Endothelial cell (in vitro differentiated cells): Measurements from ENCODE around the gene XYLT2. TPM values are rescaled to one million over a fixed set of nuclear protein-coding genes. Genes with fewer than 3 reads are reported as not detected.
"Not testable (repeated sequence)": the region's sequence is repeated elsewhere in the genome, so short reads cannot be mapped to it uniquely, and the experiment has no call there.

Experiments
- DNase-seq: peaks from one replicate; pipeline ENCODE4 v3.0.0; 2021; ENCODE audit warnings: low spot score
- H3K27ac Mint-ChIP-seq: one replicate; pipeline ENCODE4 v1.8.0; 2021; ENCODE audit warnings: mixed read lengths, inconsistent platforms; ENCODE audit not compliant: unreplicated experiment
- H3K27me3 Mint-ChIP-seq: one replicate; pipeline ENCODE4 v1.8.0; 2021; ENCODE audit warnings: mild to moderate bottlenecking, moderate library complexity, mixed read lengths, inconsistent platforms; ENCODE audit not compliant: unreplicated experiment
- H3K36me3 Mint-ChIP-seq: one replicate; pipeline ENCODE4 v1.8.0; 2021; ENCODE audit warnings: mild to moderate bottlenecking, low read depth, mixed read lengths, inconsistent platforms; ENCODE audit not compliant: unreplicated experiment
- H3K4me1 Mint-ChIP-seq: one replicate; pipeline ENCODE4 v1.8.0; 2021; ENCODE audit warnings: mild to moderate bottlenecking, mixed read lengths, inconsistent platforms; ENCODE audit not compliant: unreplicated experiment
- H3K4me3 Mint-ChIP-seq: one replicate; pipeline ENCODE4 v1.8.0; 2021; ENCODE audit warnings: mild to moderate bottlenecking, mixed read lengths, inconsistent platforms; ENCODE audit not compliant: unreplicated experiment
- H3K9me3 Mint-ChIP-seq: one replicate; pipeline ENCODE4 v1.8.0; 2021; ENCODE audit warnings: mixed read lengths, inconsistent platforms; ENCODE audit not compliant: unreplicated experiment
- total RNA-seq: library from RNA; stranded (reverse); fragmentation: NEBNext Ultra II Directional; extraction: Animal tissue kit (Norgen Biotek cat#: 25700); gene quantifications from one replicate; pipeline ENCODE4 v1.2.1, GENCODE V29; 2021; ENCODE audit not compliant: unreplicated experiment
- TF ChIP-seq, protein P1 (sequence below): fragments of 200-600 bp; sonication (generic); IDR thresholded peaks from one replicate; pipeline ENCODE4 v1.5.0; 2021; ENCODE audit warnings: antibody characterized with exemption; ENCODE audit not compliant: unreplicated experiment

Gene XYLT2
- total RNA-seq, 1 donor from 2014 or later, result 23.1 TPM

GRCh38 chr17:50314456-50315011 is 31.4 kb upstream of the XYLT2 start:
- TF ChIP-seq, protein P1, sequence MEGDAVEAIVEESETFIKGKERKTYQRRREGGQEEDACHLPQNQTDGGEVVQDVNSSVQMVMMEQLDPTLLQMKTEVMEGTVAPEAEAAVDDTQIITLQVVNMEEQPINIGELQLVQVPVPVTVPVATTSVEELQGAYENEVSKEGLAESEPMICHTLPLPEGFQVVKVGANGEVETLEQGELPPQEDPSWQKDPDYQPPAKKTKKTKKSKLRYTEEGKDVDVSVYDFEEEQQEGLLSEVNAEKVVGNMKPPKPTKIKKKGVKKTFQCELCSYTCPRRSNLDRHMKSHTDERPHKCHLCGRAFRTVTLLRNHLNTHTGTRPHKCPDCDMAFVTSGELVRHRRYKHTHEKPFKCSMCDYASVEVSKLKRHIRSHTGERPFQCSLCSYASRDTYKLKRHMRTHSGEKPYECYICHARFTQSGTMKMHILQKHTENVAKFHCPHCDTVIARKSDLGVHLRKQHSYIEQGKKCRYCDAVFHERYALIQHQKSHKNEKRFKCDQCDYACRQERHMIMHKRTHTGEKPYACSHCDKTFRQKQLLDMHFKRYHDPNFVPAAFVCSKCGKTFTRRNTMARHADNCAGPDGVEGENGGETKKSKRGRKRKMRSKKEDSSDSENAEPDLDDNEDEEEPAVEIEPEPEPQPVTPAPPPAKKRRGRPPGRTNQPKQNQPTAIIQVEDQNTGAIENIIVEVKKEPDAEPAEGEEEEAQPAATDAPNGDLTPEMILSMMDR, result no peak
- DNase-seq, result no peak
- peaks cover 1% of the 10 kb centered on the region for H3K27me3 Mint-ChIP-seq
- H3K9me3 Mint-ChIP-seq, result no peaks in the 10 kb centered on the region
- peaks cover 3% of the 10 kb centered on the region for H3K36me3 Mint-ChIP-seq
- no peaks in the 10 kb centered on the region for H3K4me1 Mint-ChIP-seq
- H3K4me3 Mint-ChIP-seq, result no peak overlapping the region
- no peak overlapping the region for H3K27ac Mint-ChIP-seq

DNA sequence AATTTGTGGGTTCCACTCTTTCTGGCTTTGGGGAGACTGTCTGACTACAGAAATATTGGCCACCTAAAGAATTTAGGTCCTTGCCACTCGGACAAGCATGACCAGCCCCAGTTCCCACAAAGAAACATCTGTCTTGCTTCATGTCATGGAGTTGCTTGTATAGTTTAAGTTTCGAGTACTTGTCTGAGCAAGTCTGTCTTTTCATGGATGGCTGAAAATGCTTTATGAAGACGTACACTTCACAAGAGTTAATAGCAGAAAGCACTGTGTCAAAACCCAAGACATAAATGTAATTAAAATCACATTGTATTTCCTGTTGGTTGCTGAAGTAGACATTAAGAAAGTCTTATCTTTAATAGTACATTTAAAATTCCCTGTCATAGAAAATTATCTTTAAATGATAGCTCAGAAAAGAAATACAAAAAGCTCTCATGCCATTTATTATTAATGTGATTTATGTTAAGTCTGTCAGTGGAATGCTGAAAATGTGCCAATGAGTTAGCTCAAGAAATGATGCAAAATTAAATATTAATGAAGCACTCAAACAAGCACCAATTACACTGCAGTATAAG is 29.8 kb upstream of the XYLT2 start:
- TF ChIP-seq, protein P1, result no peak
- Mint-ChIP-seq H3K27ac (no peak overlapping the region), H3K4me1 (no peaks in the 10 kb centered on the region), H3K9me3 (no peaks in the 10 kb centered on the region), H3K4me3 (no peak overlapping the region), H3K27me3 (no peaks in the 10 kb centered on the region), H3K36me3 (peaks cover 3% of the 10 kb centered on the region)
- no peak for DNase-seq

- not testable (repeated sequence) for H3K36me3 Mint-ChIP-seq, H3K4me3 Mint-ChIP-seq, H3K27ac Mint-ChIP-seq, H3K9me3 Mint-ChIP-seq, DNase-seq, H3K4me1 Mint-ChIP-seq, H3K27me3 Mint-ChIP-seq
Observed at GRCh38 chr17:50316660-50317059, 29.3 kb upstream of the XYLT2 start.

DNA sequence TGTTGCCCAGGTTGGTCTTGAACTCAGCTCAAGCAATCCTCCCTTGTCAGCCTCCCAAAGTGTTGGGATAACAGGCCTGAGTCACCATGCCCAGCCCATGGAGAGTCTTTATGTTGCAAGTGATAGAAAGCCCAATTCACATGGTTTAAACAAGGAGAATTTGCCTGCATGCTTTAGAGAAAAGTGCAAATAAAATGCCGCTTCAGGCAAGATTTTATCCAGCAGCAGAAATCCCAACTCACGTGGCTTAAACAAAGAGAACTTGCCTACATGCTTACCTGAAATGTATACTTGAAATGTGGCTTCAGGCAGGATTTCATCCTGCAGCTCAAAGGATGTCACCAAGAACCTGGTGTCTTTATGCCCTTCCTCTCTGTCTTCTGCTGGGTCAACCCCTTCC is 28.8 kb upstream of the XYLT2 start:
- TF ChIP-seq, protein P1, result no peak
- no peak overlapping the region for H3K4me3 Mint-ChIP-seq
- no peaks in the 10 kb centered on the region for H3K27me3 Mint-ChIP-seq
- no peak for DNase-seq
- H3K27ac Mint-ChIP-seq, result no peak overlapping the region
- no peaks in the 10 kb centered on the region for H3K4me1 Mint-ChIP-seq
- H3K36me3 Mint-ChIP-seq, result peaks cover 3% of the 10 kb centered on the region
- no peaks in the 10 kb centered on the region for H3K9me3 Mint-ChIP-seq

- DNase-seq, result no peak
- H3K4me3 Mint-ChIP-seq, result no peak overlapping the region
- H3K27ac Mint-ChIP-seq, result no peak overlapping the region
- H3K36me3 Mint-ChIP-seq, result peaks cover 3% of the 10 kb centered on the region
- no peaks in the 10 kb centered on the region for H3K9me3 Mint-ChIP-seq
- TF ChIP-seq, protein P1, result no peak
- peaks cover 1% of the 10 kb centered on the region for H3K27me3 Mint-ChIP-seq
- peaks cover 2% of the 10 kb centered on the region for H3K4me1 Mint-ChIP-seq
Observed at GRCh38 chr17:50318501-50319285, 27.2 kb upstream of the XYLT2 start.
